Measurements from ENCODE around the gene SOX5.

The SOX5 gene

DNA sequence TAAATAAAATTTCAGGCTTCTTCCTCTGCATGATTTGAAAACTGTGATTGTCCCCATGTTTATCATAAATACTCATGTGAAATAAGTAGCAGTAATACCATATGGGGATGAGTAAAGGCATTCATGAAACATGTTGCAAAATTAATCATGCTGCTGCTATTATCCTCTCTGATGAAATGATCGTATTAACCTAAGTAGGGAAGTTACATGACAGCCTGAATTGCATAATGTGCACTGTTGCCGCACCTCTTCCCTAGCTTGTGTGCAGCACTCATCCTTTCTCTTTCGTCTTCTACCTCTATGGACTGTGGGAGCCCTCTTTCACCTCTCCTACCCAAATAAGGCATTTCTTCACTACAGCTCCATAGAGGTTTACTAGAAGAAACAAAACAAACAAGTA is 367.6 kb downstream of the SOX5 start:
- no peak overlapping the region for H3K27ac Mint-ChIP-seq
- no peak overlapping the region for H3K4me3 Mint-ChIP-seq
- no peaks in the 10 kb centered on the region for H3K4me1 Mint-ChIP-seq
- no peaks in the 10 kb centered on the region for H3K9me3 Mint-ChIP-seq
- no peak for ATAC-seq
- no peaks in the 10 kb centered on the region for H3K36me3 Mint-ChIP-seq (ENCODE audit: low read depth)
- no peaks in the 10 kb centered on the region for H3K27me3 Mint-ChIP-seq
- DNase-seq, result no peak

DNA sequence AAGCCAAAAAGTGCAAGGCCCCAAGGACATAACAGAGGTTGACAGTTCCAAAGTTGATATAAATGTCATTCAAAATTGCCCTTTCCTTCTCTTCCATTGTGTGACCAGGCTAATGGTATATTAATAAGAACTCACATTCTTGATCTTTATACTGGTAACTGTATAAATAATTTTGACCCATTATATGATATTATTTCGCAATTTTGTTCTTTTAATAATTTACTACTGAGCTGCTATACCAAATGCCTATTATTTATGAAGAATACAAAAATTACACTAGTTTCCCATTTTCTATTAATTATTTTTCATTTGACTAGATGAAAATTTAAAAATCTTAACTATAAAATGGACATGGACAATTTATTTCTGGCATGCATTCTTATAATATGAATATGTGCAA is 370.2 kb downstream of the SOX5 start:
- Mint-ChIP-seq H3K27me3 (no peaks in the 10 kb centered on the region), H3K4me1 (no peaks in the 10 kb centered on the region), H3K4me3 (no peak overlapping the region), H3K36me3 (ENCODE audit: low read depth) (no peaks in the 10 kb centered on the region), H3K27ac (no peak overlapping the region), H3K9me3 (no peaks in the 10 kb centered on the region)
- no peak for DNase-seq
- no peak for ATAC-seq

DNA sequence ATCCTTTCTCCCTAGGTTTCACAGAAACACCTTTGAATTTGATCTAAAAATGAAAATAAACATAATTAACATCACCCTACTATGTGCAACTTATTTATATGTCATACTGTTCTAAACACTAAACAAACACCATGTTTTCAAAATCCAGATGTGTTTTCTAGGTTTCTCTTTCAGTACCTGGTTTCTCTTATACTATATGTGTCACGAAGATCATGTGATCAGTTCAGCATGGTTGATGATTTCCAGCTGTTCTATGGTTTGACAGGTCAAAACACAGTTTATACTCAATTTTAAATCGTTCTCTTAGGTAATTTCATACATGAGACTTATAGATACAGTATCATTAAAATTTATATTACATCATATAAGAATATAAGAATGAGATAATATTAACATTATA is 373.1 kb downstream of the SOX5 start:
- Mint-ChIP-seq H3K4me3 (no peak overlapping the region), H3K27ac (no peak overlapping the region), H3K27me3 (no peaks in the 10 kb centered on the region), H3K4me1 (no peaks in the 10 kb centered on the region), H3K9me3 (no peaks in the 10 kb centered on the region), H3K36me3 (ENCODE audit: low read depth) (no peaks in the 10 kb centered on the region)
- ATAC-seq, result no peak
- DNase-seq, result no peak

DNA sequence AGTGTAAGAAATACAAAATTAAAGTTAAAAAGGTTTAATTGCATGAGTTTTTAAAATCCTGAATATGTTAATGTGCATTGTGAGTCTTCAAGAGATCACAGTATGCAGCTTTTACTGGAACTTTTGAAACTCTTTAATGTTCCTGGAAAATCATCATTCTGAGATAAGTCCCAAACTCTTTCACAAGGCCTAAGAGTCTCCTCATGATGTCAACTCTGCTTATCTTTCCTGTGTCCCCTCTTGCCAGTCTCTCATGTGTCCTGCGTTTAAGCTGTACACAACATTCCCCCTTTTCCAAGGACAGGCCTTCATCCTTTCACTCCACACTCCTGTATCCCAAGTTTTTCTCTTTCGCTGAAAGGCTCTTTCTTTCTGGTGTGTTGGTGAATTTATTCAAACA is 380.1 kb downstream of the SOX5 start:
- ATAC-seq (no peak), DNase-seq (no peak)
- Mint-ChIP-seq H3K27ac (no peak overlapping the region), H3K4me3 (no peak overlapping the region), H3K9me3 (peaks cover 12% of the 10 kb centered on the region), H3K4me1 (no peaks in the 10 kb centered on the region), H3K27me3 (no peaks in the 10 kb centered on the region), H3K36me3 (ENCODE audit: low read depth) (no peaks in the 10 kb centered on the region)

DNA sequence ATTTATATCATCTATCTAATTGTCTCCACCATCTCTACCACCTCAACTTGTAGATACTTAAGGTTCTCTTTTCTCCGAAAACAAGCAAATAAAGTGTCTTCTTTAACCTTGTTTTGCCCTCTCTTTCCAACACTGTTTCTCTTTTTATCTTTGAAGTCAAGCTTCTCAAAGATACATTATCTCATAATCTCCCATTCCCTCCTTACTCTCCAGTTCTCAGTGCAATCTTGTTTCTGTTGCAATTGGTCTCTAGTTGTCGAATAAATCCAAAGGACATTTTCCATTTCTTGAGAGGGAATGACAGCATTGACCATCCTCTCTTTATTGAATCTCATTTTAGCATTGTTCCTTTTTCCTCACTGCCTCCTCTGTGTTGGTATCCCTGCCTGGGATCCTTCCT is 383.3 kb downstream of the SOX5 start:
- Mint-ChIP-seq H3K27me3 (no peaks in the 10 kb centered on the region), H3K4me1 (no peaks in the 10 kb centered on the region), H3K4me3 (no peak overlapping the region), H3K36me3 (ENCODE audit: low read depth) (no peaks in the 10 kb centered on the region), H3K27ac (no peak overlapping the region), H3K9me3 (peaks cover 12% of the 10 kb centered on the region)
- DNase-seq (no peak), ATAC-seq (no peak)

DNA sequence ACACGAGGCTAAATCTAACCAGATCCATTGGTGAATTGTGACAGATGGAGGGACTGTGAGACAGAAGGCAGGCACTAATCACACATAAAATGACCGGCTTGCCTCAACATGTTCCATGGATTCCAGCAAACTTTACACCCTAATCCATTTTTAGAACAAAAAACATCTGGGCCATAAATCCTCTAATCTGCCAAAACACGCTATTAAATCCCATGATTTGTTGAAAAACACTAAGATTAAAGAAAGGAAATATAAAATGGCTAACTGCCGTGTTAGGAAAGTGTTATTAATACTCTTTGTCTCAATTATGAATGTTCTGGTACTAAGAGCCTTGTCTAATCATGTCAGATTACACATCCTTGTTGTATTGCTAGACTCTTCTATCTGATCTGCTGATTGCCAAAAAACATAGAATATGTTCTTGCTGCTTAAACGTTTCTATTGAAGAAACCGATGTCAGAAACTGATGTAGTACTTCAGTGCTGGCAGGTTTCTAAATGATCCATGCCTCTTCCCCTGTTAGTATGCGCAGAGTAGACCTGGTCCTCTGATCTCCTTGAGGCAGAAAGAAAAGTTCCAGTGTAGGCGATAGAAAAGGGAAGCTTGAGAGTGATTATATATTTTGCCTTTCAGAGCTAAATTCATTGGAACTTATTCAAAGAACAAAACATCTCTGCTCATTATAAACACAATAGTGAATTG is 384.9 kb downstream of the SOX5 start:
- H3K36me3 Mint-ChIP-seq (ENCODE audit: low read depth), result no peaks in the 10 kb centered on the region
- ATAC-seq, result no peak
- no peak overlapping the region for H3K4me3 Mint-ChIP-seq
- H3K27ac Mint-ChIP-seq, result no peak overlapping the region
- no peak for DNase-seq
- H3K9me3 Mint-ChIP-seq, result peaks cover 10% of the 10 kb centered on the region
- no peaks in the 10 kb centered on the region for H3K27me3 Mint-ChIP-seq
- no peaks in the 10 kb centered on the region for H3K4me1 Mint-ChIP-seq

DNA sequence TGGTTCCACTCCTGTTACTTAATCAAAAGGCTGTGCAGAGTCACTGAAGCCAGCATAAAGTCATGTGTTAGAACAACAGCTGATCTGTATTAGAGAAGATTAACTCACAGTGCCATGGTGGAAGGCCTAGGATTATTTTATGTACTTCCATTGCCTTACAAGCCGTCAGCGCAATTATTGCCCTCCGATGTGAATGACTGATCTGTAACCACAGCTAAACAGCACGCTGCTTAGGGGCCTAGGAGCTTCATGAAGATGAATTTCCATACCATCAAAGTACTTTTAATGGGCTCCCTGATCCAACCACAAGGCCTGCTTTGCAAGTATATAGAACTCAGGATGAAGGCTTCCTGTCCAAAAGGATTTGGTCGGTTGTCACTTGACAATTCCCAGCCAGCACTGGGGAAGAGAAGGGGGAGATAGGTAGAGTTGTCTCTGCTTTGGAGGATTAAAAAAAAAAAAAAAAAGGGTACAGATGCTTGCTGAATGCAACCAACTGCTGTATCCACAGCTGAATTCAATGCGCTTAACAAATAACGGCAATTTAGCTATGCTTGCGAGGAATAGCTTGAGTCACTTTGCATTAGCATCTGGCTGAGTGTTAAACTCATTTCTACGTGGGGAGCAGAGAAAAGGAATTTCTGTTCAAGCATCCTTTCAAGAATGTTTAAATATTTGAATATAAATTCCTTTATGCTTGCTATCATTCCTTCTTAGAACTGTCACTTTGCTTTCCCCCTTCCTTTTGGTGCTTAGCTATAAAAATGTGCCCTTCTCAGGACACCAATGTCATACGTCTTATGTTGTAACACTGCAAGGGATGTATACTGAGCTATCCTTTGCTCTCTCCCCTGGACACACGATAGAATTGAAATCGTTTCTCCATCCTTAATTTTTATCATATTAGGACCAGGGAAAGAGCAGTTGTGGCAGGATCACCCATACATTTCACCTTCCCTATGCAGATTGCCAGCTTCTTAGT is 387.8 kb downstream of the SOX5 start:
- peaks cover 4% of the 10 kb centered on the region for H3K9me3 Mint-ChIP-seq
- H3K4me1 Mint-ChIP-seq, result no peaks in the 10 kb centered on the region
- DNase-seq (no peak), ATAC-seq (no peak)
- H3K27me3 Mint-ChIP-seq, result no peaks in the 10 kb centered on the region
- no peak overlapping the region for H3K4me3 Mint-ChIP-seq
- no peaks in the 10 kb centered on the region for H3K36me3 Mint-ChIP-seq (ENCODE audit: low read depth)
- H3K27ac Mint-ChIP-seq, result no peak overlapping the region

DNA sequence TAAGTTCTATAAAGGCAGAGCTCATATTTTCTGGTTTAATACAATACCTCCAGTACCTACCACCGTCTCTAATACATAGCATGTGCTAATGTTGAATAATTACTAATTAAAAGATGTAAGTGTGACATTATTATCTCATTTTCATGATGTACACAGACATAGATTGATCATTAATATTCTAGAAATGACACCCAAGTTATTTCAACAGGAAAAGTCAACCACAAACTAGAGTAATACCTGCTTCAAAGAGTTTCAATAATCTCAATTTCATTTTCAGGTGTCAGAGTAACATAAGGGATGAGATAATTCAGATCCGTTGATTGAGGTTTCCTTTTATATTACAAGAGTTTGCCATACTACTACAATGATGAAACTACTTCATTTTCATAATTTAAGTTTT is 388.9 kb downstream of the SOX5 start:
- DNase-seq, result no peak
- Mint-ChIP-seq H3K27me3 (no peaks in the 10 kb centered on the region), H3K4me3 (no peak overlapping the region), H3K4me1 (no peaks in the 10 kb centered on the region), H3K36me3 (ENCODE audit: low read depth) (no peaks in the 10 kb centered on the region), H3K9me3 (no peaks in the 10 kb centered on the region), H3K27ac (no peak overlapping the region)
- no peak for ATAC-seq

DNA sequence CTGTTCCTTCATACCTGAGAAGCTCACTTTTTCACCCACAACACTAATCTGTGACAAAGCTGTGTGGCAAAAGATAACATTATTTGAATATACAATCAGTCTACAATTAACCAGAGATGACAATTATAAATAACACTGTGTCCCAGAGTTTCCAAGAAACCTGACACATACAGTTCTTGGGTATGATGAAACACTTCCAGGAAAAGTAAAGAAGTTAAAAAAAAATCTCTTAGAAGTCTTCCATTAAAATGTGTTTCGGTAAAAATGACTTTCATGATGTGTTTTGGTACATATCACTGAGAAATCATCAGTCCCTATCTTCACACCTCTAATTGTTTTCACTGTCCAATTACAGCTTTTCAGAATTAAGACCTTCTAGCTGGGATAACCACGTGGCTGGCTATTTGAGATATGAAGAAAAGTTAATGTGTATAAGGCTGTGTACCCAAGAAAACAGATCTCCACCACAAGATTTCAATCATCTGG is 390.2 kb downstream of the SOX5 start:
- Mint-ChIP-seq H3K27ac (no peak overlapping the region), H3K9me3 (no peaks in the 10 kb centered on the region)

DNA sequence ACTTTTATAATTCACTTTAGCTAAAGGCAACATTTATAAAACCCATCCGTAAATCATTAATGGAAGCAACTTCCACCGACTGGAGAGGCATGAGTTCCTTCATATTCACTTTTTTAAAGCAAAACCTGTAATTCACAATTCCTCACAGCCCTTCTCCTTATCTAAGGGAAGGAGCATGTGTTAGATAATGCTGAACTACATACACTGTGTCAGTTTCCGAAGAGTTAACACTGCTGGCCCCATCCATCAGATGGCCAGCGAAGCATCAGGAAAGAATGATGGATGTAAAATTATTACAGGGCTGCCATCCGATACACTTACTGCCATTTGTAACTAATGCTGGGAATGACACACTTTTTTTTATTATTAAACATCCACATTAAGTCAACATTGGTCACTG is 392.8 kb downstream of the SOX5 start:
- H3K27ac Mint-ChIP-seq, result no peak overlapping the region
- no peaks in the 10 kb centered on the region for H3K9me3 Mint-ChIP-seq
- no peak overlapping the region for H3K4me3 Mint-ChIP-seq
- no peaks in the 10 kb centered on the region for H3K27me3 Mint-ChIP-seq
- DNase-seq (no peak), ATAC-seq (no peak)
- no peaks in the 10 kb centered on the region for H3K4me1 Mint-ChIP-seq
- H3K36me3 Mint-ChIP-seq (ENCODE audit: low read depth), result no peaks in the 10 kb centered on the region

More for the DNA sequence above, 390.2 kb downstream of the SOX5 start:
- ATAC-seq, result no peak
- Mint-ChIP-seq H3K4me3 (no peak overlapping the region), H3K4me1 (no peaks in the 10 kb centered on the region), H3K27me3 (no peaks in the 10 kb centered on the region), H3K36me3 (ENCODE audit: low read depth) (no peaks in the 10 kb centered on the region)
- DNase-seq, result no peak

DNA sequence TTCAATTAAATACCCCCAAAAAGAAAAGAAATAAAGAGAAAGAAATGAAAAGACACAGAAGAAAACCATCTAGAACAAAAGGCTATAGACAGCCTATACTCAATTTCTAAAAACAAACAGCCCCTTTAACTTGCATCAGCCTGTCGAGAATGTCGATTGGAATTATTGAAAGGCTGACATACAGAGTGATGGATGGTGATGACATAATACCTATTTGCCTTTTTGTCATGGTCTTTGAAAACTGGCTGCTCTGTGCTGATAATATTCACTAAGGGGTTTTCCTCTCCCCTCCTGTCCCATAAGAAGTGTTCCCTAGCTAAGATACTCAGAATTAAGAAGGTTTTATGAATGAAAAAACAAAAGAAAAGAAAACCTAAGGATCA is 393.7 kb downstream of the SOX5 start:
- Mint-ChIP-seq H3K4me1 (no peaks in the 10 kb centered on the region), H3K27me3 (no peaks in the 10 kb centered on the region), H3K36me3 (ENCODE audit: low read depth) (no peaks in the 10 kb centered on the region), H3K4me3 (no peak overlapping the region), H3K27ac (no peak overlapping the region), H3K9me3 (no peaks in the 10 kb centered on the region)
- no peak for ATAC-seq
- DNase-seq, result no peak

DNA sequence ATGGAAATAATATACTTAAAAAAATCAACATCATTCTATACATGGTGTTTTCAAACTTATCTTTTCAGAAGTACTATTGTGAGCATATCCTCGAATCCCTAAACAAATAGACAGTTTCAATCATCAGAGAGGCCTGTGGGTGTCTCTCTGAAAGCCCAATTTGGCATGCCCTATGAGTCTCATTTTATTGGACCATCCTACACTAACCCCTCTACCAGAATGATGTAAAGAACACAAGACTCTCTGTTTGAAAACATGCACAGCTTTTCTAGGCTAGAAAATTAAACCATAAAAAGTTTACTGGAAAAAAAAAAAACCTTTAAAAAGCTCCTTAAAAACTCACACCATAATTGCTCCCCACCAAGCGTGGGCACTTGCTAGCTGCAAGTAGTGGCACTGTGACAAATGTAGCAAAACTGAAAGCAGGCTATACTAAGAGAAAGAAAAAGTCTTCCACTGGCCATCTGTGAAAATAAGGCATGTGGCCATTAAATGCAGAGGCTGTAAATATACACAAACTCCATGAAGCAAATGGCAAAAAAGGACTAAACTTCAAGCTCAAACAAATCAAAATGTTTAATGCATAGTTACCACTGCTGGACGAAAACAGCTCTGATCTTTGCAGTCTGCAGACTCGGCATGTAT is 394.2 kb downstream of the SOX5 start:
- ATAC-seq (no peak), DNase-seq (no peak)
- H3K27ac Mint-ChIP-seq, result no peak overlapping the region
- no peaks in the 10 kb centered on the region for H3K36me3 Mint-ChIP-seq (ENCODE audit: low read depth)
- H3K4me3 Mint-ChIP-seq, result no peak overlapping the region
- H3K4me1 Mint-ChIP-seq, result no peaks in the 10 kb centered on the region
- H3K27me3 Mint-ChIP-seq, result no peaks in the 10 kb centered on the region
- no peaks in the 10 kb centered on the region for H3K9me3 Mint-ChIP-seq

DNA sequence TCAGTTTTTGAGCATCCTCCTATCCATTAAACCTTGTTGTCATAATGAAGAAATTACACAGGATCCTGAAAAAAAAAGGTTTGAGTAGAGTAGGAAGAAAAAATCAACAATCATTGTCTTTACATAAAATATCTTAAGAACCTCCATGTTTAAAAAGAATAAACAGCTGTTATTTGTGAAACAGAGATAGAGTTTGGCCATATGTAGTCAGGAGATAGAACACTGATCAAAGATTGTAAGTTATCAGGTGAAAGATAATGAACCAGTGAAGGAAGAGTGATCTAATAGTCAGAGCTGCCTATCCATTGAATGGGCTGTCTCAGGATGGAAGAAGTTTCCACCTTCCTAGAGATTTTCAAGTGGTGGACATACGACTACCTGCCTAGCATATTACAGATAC is 397.1 kb downstream of the SOX5 start:
- Mint-ChIP-seq H3K27me3 (no peaks in the 10 kb centered on the region), H3K27ac (no peak overlapping the region), H3K9me3 (no peaks in the 10 kb centered on the region), H3K4me3 (no peak overlapping the region), H3K36me3 (ENCODE audit: low read depth) (no peaks in the 10 kb centered on the region), H3K4me1 (no peaks in the 10 kb centered on the region)
- ATAC-seq (no peak), DNase-seq (no peak)

DNA sequence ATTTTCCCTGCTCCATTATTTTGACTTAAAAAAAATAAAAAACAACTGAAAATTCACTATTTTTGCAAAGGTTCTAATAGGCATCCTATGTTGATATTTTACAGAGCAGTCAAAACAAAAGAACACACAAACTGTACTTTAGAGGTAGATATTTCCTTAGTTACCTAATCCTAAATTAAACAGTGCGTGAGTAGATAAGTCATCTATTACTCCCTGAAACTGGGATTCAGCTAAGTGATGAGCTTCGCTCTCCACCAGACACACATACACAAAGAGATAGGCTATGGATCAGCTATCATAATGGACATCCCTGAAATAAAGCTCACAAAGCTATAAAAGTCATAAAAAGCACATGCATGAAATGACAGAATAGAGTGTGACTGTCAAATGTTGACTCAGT is 398.7 kb downstream of the SOX5 start:
- ATAC-seq, result no peak
- no peak overlapping the region for H3K27ac Mint-ChIP-seq
- H3K27me3 Mint-ChIP-seq, result no peaks in the 10 kb centered on the region
- no peaks in the 10 kb centered on the region for H3K4me1 Mint-ChIP-seq
- H3K36me3 Mint-ChIP-seq (ENCODE audit: low read depth), result no peaks in the 10 kb centered on the region
- DNase-seq, result no peak
- H3K9me3 Mint-ChIP-seq, result no peaks in the 10 kb centered on the region
- no peak overlapping the region for H3K4me3 Mint-ChIP-seq

DNA sequence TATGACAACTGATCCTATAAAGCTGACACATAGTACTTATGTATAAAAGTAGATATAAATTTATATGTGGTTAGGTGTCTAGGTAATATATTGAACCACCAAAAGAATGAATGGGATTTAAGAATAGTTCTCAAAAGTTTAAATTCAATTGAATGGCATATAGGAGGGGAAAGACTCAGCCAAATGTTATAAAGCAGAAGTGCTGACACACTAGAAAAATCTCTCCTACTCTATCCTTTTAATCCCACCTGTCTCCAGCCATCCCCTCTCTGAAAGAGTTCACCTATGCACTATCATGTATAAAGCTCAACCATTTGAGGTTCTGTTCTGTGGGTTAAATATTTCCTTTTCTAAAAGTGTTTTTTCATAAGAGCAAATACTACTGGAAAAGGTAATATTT is 400.7 kb downstream of the SOX5 start:
- no peaks in the 10 kb centered on the region for H3K27me3 Mint-ChIP-seq
- no peak for ATAC-seq
- H3K4me1 Mint-ChIP-seq, result no peaks in the 10 kb centered on the region
- no peak overlapping the region for H3K4me3 Mint-ChIP-seq
- no peak for DNase-seq
- H3K36me3 Mint-ChIP-seq (ENCODE audit: low read depth), result no peaks in the 10 kb centered on the region
- no peak overlapping the region for H3K27ac Mint-ChIP-seq
- H3K9me3 Mint-ChIP-seq, result no peaks in the 10 kb centered on the region
